Activated naive CD4-positive, alpha-beta T cell treated with anti-CD3 and anti-CD28 coated beads, Interleukin-2, amount 50 U/mL, for 16 hours (primary cell): ENCODE measurements around the gene SNN.
A peak's percentile ranks its signal among the peaks of the same experiment; 100 is the strongest.

Experiments used
- DNase-seq: peaks from one replicate; pipeline ENCODE4 v3.0.0-alpha.2; 2020

Gene SNN

DNA sequence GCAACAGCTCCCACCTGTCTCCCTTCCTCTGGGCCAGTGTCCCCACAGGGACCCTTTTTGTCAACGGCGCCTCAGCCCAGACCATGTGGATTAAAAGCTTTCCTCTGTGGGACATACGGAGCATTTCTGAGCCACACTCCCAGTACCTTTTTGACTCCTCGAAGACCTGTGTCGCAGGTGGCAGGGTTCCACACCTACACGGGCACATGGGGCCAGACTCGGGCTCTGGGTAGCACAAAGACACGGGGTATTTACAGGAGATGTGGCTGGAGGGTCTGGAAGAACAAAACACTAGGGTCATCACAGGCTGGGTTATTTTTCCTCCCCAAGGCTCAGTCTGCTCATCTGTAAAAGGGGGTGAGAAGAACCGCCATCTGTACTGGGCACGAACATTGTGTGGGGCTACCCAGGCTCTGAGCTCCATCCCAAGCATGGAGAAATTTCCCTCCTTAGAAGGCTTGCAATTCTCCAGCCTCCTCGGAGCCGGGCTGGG, 32.5 kb upstream of the SNN start:
- DNase-seq: no peak

DNA sequence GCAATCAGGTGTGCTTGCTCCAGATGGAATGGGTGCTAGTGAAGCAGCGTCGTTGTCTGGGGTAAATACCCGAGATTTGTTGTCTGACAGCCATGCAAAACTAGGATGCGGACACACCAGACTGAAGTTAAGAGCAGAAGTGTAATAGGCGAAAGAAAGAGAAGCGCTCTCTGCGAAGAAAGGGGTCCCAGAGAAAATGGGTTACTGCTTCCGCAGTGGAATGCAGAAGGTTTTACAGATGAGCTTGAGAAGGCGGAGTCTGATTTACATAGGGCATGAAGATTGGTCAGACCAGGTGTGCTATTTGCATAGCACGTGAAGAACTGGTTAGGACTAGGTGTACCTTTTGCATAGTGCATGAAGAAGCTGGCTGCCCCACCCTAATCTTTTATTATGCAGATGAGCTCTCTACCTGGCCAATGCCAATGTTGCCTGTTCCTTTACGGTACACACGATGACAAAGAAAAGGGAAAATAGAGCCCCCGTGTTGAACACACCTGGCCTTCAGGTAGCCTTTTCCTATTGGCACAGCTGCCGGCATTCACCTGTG, 32.0 kb upstream of the SNN start:
- DNase-seq: no peak

DNA sequence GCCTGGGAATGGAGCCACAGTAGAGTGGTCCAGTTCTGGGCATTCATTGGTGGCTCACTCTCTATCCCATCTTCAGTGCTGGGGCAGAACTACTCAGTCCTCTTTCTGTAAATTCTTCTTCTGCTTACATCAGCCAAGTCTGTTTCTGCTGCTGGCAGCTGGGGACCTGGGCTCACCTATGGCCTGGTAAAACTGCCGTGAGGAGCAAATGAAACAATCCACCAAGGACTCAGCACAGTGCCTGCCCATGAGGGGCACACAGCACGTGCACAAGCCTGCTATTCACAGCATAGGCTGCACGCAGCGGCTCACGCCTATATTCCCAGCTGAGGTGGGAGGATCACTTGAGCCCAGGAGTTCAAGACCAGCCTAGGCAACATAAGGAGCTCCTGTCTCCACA, 30.9 kb upstream of the SNN start:
- no peak for DNase-seq

DNA sequence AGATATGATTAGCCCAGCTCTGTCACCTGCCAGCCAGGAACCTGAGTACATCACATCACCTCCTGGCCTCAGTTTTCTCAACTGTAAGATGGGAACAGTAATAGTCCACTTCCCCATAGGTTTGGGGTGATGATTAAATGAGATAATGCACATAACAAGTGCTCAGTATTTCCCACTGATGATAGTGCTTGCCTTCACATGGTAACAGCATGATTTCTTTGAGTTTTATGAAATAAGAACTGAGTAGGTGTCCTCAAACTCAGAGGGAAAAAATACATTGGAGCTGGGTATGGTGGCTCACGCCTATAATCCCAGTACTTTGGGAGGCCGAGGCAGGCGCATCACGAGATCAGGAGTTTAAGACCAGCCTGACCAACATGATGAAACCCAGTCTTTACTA, 30.1 kb upstream of the SNN start:
- no peak for DNase-seq

DNA sequence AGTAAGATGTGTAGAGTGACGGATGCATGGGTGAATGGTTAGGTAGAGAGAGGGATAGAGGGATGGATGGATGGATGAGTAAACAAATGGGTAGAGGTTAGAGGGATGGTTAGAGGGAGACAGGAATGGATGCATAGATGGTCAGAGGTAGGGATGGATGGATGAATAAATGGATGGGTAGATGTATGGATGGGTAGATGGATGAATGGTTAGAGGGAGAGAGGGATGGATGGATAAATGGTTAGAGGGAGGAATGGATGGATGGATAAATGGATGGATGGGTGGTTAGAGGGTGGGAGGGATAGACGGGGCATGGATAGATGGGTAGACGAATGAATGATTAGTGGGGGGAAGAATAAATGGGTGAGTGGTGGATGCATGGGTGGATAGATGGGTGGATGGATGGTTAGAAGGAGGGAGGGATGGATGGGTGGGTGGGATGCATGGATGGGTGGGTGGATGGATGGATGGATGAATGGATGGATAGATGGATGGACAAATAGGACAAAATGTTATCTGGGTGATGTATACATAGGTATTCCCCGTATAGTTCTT, 29.2 kb upstream of the SNN start:
- DNase-seq: no peak

- DNase-seq: no peak
Observed at GRCh38 chr16:11639925-11640899, 28.0 kb upstream of the SNN start.

DNA sequence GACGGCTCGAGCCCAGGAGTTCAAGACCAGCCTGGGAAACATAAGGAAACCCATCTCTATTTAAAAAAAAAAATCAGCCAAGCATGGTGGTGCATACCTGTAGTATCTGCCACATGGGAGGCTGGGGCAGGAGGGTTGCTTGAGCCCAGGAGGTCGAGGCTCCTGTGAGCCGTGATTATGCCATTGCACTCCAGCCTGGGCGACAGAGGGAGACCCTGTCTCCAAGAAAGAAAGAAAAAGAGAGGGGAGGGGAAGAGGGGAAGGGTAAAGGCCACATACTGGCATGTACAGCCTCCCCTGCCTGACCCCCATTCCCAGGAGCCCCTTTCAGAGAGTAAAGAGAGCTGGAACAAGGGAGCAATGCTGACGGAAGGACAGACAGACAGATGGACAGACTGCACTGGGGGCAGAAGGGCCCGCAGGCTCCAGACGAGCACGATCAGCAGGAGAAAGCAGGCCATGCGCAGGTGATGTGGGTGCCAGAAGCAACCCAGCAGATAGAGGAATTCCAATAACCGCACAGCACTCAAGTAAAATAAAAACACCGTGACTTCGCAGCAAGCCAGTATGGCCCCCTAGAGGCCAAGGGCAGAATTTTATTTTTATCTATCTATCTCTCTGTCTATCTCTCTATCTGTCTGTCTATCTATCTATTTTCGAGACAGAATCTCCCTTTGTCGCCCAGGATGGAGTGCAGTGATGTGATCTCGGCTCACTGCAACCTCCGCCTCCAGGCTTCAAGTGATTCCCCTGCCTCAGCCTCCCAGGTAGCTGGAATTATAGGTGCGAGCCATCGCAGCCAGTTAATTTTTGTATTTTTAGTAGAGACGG, 27.1 kb upstream of the SNN start:
- DNase-seq: peak; percentile 21

- DNase-seq: no peak
Observed at GRCh38 chr16:11642765-11643116, 25.5 kb upstream of the SNN start.

GRCh38 chr16:11649276-11649675, 19.0 kb upstream of the SNN start:
- no peak for DNase-seq

GRCh38 chr16:11650641-11651591, 17.3 kb upstream of the SNN start:
- no peak for DNase-seq

GRCh38 chr16:11651796-11652195, 16.5 kb upstream of the SNN start:
- DNase-seq: no peak

DNA sequence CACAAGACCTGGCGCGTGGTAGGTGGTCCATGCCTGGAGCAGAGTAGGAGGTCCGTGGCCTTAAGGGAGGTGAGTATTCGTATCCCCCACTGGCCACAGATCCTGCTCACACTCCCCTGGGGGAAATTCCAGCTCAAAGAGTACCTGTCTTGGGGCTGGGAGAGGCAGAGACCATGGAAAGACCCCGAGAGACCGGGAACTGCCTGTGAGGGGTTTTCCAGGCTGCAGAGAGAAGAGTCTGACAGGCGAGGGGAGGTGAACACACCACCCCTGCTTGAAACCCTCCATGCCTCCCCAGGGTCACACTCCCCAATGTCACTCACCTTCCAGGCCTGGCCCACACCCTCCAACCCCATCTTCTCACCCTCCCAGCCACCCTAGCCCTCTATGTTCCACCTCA, 12.6 kb upstream of the SNN start:
- DNase-seq: no peak

DNA sequence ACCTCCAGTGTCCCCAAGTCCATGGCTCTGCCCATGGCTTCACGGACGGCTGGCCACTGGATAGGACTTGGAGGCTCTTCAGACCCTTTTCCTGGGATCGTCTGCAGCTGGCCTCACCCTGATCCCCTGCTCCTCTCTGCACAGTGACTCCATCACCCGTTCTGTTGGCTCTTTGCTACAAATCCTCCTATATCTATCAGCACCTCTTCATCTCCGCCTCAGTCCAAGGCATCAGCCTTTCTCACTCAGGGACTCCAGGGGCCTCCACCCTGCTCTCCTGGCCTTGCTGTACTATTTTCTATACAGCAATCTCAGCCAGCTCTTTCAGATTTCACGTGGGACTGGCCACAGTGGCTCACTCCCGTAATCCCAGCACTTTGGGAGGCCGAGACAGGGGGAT, 10.7 kb upstream of the SNN start:
- no peak for DNase-seq

DNA sequence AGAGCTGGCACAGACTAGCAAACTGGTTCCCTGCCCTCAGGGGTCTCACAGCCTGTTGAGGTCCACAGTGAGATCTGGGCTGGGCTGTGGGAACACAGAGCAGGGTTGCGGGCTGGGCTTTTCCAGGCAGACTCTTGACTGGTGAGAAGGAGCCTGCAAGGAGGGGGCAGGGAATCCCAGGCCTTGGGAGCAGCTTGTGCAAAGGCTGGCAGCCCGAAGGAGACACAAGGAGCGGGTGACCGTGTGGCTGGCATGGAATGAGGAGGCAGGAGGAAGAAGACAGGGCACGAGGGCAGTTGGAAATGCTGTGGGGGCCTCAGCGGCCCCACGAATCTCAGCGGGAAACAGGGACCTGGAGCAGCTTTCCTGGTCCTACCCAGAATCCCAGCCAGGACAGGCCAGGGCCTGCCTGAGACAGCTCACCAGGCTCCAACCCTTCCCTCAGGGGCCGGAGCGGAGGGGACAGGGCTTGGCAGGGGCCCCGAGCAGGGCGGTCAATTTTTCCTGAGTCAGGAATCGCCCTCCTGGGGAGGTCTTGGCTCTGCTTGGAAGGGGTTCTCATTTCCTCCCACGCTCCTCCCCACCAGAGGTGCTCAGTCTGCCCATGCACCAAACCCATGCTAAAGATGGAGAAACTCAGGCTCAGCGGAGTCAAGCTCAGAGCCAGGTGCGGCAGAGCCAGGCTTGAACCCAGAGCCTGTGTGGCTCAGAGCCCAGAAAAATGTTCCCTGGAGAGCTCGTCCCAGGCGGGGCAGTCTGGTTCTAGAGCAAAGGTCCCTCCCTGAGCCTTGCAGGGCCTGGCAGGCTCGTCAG, 9.2 kb upstream of the SNN start:
- no peak for DNase-seq

DNA sequence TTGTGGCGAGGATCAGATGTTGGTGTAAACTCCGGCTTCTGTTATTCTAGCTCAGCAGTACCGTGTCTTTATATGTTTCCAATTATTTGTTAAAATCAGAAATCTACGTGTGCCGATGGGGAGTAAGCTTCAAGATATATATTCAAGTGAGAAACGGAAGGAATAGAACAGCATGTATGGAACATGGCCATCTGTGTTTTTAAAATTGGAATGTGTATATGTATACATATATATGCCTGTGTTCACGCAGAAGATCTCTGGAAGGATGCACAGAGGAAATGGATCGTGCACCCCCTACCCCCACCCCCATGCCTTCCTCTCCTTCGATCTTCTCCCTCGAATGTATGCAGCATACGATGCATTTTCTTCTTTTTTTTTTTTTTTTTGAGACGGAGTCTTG, 7.7 kb upstream of the SNN start:
- no peak for DNase-seq

GRCh38 chr16:11662582-11662981, 5.7 kb upstream of the SNN start:
- DNase-seq: no peak

- peak; percentile 42 for DNase-seq
Observed at GRCh38 chr16:11665071-11665491, 3.2 kb upstream of the SNN start.

- no peak for DNase-seq
Observed at GRCh38 chr16:11666103-11667055, 1.9 kb upstream of the SNN start.

GRCh38 chr16:11667221-11667823, 933 bp upstream of the SNN start:
- DNase-seq: no peak
